Measurements from ENCODE around the gene ZNF407.

GRCh38 chr18:75107931-75108276, 510.2 kb downstream of the ZNF407 start:
- no peak for TF ChIP-seq CTCF (IDR thresholded peaks at IDR 0.05; ENCODE audit: low read depth, low read length, poor library complexity, severe bottlenecking)
- TF ChIP-seq EZH2phosphoT487 (IDR thresholded peaks at IDR 0.05; ENCODE audit: borderline replicate concordance, low read length), result no peak
